Tibial nerve (tissue), 4 donors: ENCODE measurements around the gene ARID5A. TPM values are rescaled to one million over a fixed set of nuclear protein-coding genes. Genes with fewer than 3 reads are reported as not detected.

ENCODE experiments used
- DNase-seq, 2 donors: peaks; one replicate each; pipeline ENCODE4 v3.0.0-alpha.2; 2019; ENCODE audit warnings: low spot score in 2 of 2
- H3K27ac ChIP-seq, 4 donors: fragments of 200-600 bp; sonication (generic) in 3 of 4; one replicate each; pipeline ENCODE4 v1.5.1; 2017 to 2019; ENCODE audit warnings: mild to moderate bottlenecking in 1 of 4
- H3K27me3 ChIP-seq, 2 donors: fragments of 200-600 bp; sonication (generic) in 1 of 2; one replicate each; pipeline versions ENCODE4 v1.5.1 to v1.6.0; 2017 to 2019
- H3K36me3 ChIP-seq, 3 donors: fragments of 200-600 bp; sonication (generic); one replicate each; pipeline ENCODE4 v1.5.1; 2018 to 2019
- H3K4me1 ChIP-seq, 4 donors: fragments of 200-600 bp; sonication (generic) in 3 of 4; one replicate each; pipeline ENCODE4 v1.5.1; 2017 to 2019
- H3K4me3 ChIP-seq, 4 donors: fragments of 200-600 bp; sonication (generic) in 3 of 4; one replicate each; pipeline ENCODE4 v1.5.1; 2017 to 2019; ENCODE audit warnings: mild to moderate bottlenecking in 1 of 4, moderate library complexity in 1 of 4
- H3K9me3 ChIP-seq, 4 donors: fragments of 200-600 bp; sonication (generic) in 3 of 4; one replicate each; pipeline ENCODE4 v1.5.1; 2017 to 2019
- EP300 ChIP-seq, 2 donors: sonication (generic); formaldehyde crosslinking; IDR thresholded peaks; one replicate each; pipeline ENCODE4 v1.6.1; 2017; ENCODE audit warnings: antibody characterized with exemption in 2 of 2, mild to moderate bottlenecking in 1 of 2
- POLR2A ChIP-seq, 2 donors: fragments of 450-650 bp; IDR thresholded peaks; one replicate each; pipeline ENCODE4 v1.6.1; 2017; ENCODE audit warnings: antibody characterized with exemption in 2 of 2, mild to moderate bottlenecking in 2 of 2, moderate library complexity in 2 of 2
- WGBS, 2 donors: methylation state at CpG; one replicate each; pipeline ENCODE4 v1.1.5; 2018; 5-methylcytosine and 5-hydroxymethylcytosine counted together
- total RNA-seq, 4 donors: library from RNA; depleted of rRNA; stranded (reverse); fragments of >200 nt; gene quantifications; one replicate each; pipeline ENCODE4 v1.1.0, GENCODE V29; 2016
- TF ChIP-seq, protein P1 (sequence below), 5 experiments: fragments of 200-600 bp in 3 of 5; fragments of 450-650 bp in 2 of 5; sonication (generic) in 3 of 5; IDR thresholded peaks; one replicate each; pipeline ENCODE4 v1.5.1; 2016 to 2019; ENCODE audit warnings: antibody characterized with exemption in 5 of 5, mild to moderate bottlenecking in 3 of 5, moderate library complexity in 2 of 5

The ARID5A gene, protein sequence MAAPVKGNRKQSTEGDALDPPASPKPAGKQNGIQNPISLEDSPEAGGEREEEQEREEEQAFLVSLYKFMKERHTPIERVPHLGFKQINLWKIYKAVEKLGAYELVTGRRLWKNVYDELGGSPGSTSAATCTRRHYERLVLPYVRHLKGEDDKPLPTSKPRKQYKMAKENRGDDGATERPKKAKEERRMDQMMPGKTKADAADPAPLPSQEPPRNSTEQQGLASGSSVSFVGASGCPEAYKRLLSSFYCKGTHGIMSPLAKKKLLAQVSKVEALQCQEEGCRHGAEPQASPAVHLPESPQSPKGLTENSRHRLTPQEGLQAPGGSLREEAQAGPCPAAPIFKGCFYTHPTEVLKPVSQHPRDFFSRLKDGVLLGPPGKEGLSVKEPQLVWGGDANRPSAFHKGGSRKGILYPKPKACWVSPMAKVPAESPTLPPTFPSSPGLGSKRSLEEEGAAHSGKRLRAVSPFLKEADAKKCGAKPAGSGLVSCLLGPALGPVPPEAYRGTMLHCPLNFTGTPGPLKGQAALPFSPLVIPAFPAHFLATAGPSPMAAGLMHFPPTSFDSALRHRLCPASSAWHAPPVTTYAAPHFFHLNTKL
- 10 to 100 TPM; 23.8 to 56.4 (median 40.3) TPM for total RNA-seq

DNA sequence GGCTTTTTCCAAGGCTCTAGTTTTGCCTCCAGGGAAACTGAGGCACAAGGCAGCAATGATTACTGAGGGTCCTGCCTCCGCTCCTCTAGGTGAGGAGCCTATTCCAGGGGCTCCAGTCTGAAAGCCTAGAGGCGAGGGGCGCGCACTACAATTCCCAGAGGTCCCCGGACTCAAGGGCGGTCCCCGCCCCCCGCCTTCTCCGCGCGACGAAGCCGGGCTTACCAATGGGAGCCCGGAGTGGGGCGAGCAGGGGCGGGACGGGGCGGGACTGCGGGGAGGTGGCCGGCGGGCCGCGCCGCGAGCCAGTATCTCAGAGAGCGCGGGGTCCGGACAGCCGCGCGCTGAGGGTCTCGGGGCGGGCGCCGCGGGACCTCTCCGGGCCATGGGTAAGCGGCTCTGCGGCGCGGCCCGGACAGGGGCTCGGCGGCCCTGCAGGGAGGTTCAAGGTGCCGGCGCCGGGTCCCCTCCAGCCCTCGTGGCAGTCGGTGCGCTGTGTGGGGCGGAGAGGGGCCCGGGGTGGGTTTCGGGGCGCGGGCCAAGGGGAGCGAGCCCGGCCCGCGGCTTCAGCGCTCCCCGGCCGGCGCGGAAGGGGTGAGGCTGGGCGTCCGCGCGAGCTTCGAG lies at the start of gene ARID5A:
TSS of gene ARID5A (plus strand) at position 308 of the 621 bp plus-strand sequence. CDS start at position 383, 75 bp downstream.
- 0 to 1% methylated on average over 44 to 60 of the region's 69 CpGs for WGBS, 2 donors
- no peaks in the 10 kb centered on the region for H3K9me3 ChIP-seq
- peak; percentile 86 to 93 for DNase-seq
- H3K4me1 ChIP-seq, result peaks cover 6 to 89% (median 53%) of the 10 kb centered on the region in 4 donors
- H3K36me3 ChIP-seq, result no peaks in the 10 kb centered on the region
- H3K27ac ChIP-seq, result peak within 1 kb of the TSS; percentile 99 to 100 (median 100)
- no peaks in the 10 kb centered on the region for H3K27me3 ChIP-seq
- H3K4me3 ChIP-seq, result peak within 1 kb of the TSS; percentile 89 to 100 (median 96)
- peak; percentile 45 to 92 for TF ChIP-seq EP300 (IDR thresholded peaks at IDR 0.05)
- TF ChIP-seq POLR2A (IDR thresholded peaks at IDR 0.05), result peak; percentile 98 to 100
- TF ChIP-seq, protein P1, sequence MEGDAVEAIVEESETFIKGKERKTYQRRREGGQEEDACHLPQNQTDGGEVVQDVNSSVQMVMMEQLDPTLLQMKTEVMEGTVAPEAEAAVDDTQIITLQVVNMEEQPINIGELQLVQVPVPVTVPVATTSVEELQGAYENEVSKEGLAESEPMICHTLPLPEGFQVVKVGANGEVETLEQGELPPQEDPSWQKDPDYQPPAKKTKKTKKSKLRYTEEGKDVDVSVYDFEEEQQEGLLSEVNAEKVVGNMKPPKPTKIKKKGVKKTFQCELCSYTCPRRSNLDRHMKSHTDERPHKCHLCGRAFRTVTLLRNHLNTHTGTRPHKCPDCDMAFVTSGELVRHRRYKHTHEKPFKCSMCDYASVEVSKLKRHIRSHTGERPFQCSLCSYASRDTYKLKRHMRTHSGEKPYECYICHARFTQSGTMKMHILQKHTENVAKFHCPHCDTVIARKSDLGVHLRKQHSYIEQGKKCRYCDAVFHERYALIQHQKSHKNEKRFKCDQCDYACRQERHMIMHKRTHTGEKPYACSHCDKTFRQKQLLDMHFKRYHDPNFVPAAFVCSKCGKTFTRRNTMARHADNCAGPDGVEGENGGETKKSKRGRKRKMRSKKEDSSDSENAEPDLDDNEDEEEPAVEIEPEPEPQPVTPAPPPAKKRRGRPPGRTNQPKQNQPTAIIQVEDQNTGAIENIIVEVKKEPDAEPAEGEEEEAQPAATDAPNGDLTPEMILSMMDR (IDR thresholded peaks at IDR 0.05), result peak; percentile 25 to 77 (median 52)

DNA sequence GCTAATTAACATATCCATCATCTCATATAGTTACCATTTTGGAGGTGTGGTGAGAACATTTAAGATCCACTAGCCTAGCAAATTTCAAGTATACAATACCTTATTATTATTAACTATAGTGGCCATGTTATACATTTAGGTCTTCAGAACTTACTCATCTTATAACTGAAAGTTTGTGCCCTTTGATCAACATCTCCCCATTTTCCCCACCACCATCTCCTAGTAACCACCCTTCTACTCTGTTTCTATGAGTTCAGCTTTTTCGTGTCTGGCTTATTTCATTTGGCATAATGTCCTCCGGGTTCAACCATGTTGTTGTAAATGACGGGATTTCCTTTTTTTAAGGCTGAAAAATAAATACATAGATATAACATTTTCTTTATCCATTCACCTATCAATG lies 47.3 kb upstream of the ARID5A start:
- no peaks in the 10 kb centered on the region for H3K36me3 ChIP-seq
- 86 to 92% methylated on average over 3 of the region's 3 CpGs for WGBS, 2 donors
- peaks cover 0 to 5% (median 0%) of the 10 kb centered on the region in 4 donors for H3K9me3 ChIP-seq
- no peaks in the 10 kb centered on the region for H3K27me3 ChIP-seq
- H3K4me3 ChIP-seq, result no peak overlapping the region
- no peak overlapping the region for H3K27ac ChIP-seq
- peaks cover 0 to 14% (median 3%) of the 10 kb centered on the region in 4 donors for H3K4me1 ChIP-seq
- DNase-seq, result no peak
- TF ChIP-seq EP300 (IDR thresholded peaks at IDR 0.05) (no peak), POLR2A (IDR thresholded peaks at IDR 0.05) (no peak)
- TF ChIP-seq, protein P1 (IDR thresholded peaks at IDR 0.05), result no peak

DNA sequence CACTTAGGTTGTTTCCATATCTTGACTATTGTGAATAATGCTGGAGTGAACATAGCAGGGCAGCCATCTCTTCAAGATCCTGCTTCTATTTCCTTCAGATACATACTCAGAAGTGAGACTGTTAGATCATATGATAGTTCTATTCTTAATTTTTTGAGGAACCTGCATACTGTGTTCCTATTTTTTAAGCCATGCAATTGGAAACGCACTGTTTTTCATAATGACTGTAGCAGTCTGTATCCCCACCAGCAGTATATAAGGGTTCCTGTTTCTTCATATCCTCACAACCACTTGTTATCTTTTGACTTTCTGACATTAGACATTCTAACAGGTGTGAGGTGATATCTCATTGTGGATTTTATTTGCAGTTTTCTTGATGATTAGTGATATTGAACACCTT lies 46.9 kb upstream of the ARID5A start:
- peaks cover 0 to 9% (median 0%) of the 10 kb centered on the region in 4 donors for H3K9me3 ChIP-seq
- no peak overlapping the region for H3K4me3 ChIP-seq
- DNase-seq, result no peak
- no peak overlapping the region for H3K27ac ChIP-seq
- 77 to 85% methylated on average over 1 of the region's 1 CpG for WGBS, 2 donors
- no peaks in the 10 kb centered on the region for H3K36me3 ChIP-seq
- TF ChIP-seq, protein P1 (IDR thresholded peaks at IDR 0.05), result no peak
- peak in 1 of 2 donors; percentile 34 for TF ChIP-seq EP300 (IDR thresholded peaks at IDR 0.05)
- no peaks in the 10 kb centered on the region for H3K27me3 ChIP-seq
- peaks cover 0 to 14% (median 3%) of the 10 kb centered on the region in 4 donors for H3K4me1 ChIP-seq

DNA sequence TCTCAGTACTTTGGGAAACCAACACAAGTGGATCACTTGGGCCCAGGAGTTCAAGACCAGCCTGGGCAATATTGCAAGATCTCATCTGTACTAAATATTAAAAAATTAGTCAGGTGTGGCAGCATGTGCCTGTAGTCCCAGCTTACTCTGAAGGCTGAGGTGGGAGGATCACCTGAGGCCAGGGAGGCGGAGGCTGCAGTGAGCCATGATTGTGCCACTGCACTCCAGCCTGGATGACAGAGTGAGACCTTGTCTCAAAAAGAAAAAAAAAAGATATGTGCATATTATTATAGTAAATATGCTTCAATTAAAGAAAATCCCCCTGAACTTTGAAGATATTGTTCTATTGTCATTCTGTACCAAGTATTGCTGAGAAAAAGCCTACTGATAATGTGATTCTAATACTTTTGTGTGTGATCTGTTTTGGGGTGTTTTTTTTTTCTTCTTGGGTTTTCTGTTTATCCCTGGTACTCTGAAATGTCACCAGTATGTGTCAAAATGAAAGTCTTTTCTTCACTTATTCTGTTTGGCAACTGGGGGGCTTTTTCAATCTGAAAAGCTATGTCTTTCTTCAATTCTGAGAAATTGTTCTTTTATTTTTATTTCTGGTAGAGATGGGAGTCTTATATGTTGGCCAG lies 44.6 kb upstream of the ARID5A start:
- no peak for TF ChIP-seq EP300 (IDR thresholded peaks at IDR 0.05)
- TF ChIP-seq, protein P1 (IDR thresholded peaks at IDR 0.05), result no peak
- no peak for TF ChIP-seq POLR2A (IDR thresholded peaks at IDR 0.05)
- Histone ChIP-seq H3K9me3 (peaks cover 0 to 20% (median 0%) of the 10 kb centered on the region in 4 donors), H3K27me3 (no peaks in the 10 kb centered on the region), H3K36me3 (no peaks in the 10 kb centered on the region), H3K4me1 (peaks cover 0 to under 1% (median 0%) of the 10 kb centered on the region in 4 donors), H3K4me3 (no peak overlapping the region), H3K27ac (no peak overlapping the region)
- 96 to 100% methylated on average over 1 of the region's 1 CpG for WGBS, 2 donors
- DNase-seq, result no peak
